ENCODE results near the gene SPDYE16.
"Not testable (repeated sequence)": the region's sequence is repeated elsewhere in the genome, so short reads cannot be mapped to it uniquely, and the experiment has no call there.

SPDYE16 gene

GRCh38 chr7:76543197-76543596 is at the start of gene SPDYE16:
Gene SPDYE16, minus strand, starts transcription at chr7:76543297. Its CDS starts 1,838 bp downstream, at chr7:76541459.
- not testable (repeated sequence) for DNase-seq (ENCODE audit: low spot score)

- not testable (repeated sequence) for DNase-seq (ENCODE audit: low spot score)
Observed at GRCh38 chr7:76592694-76593093, 49.6 kb upstream of the SPDYE16 start.

- DNase-seq (ENCODE audit: low spot score) = not testable (repeated sequence)
Observed at GRCh38 chr7:76591602-76592304, 48.7 kb upstream of the SPDYE16 start.

GRCh38 chr7:76591033-76591432 is 47.9 kb upstream of the SPDYE16 start:
- DNase-seq (ENCODE audit: low spot score) = not testable (repeated sequence)

- not testable (repeated sequence) for DNase-seq (ENCODE audit: low spot score)
Observed at GRCh38 chr7:76588586-76588985, 45.5 kb upstream of the SPDYE16 start.

- not testable (repeated sequence) for DNase-seq (ENCODE audit: low spot score)
Observed at GRCh38 chr7:76586585-76587315, 43.7 kb upstream of the SPDYE16 start.

GRCh38 chr7:76583636-76584281 is 40.7 kb upstream of the SPDYE16 start:
- DNase-seq (ENCODE audit: low spot score) = not testable (repeated sequence)

- not testable (repeated sequence) for DNase-seq (ENCODE audit: low spot score)
Observed at GRCh38 chr7:76582848-76583631, 39.9 kb upstream of the SPDYE16 start.

GRCh38 chr7:76575919-76576655 is 33.0 kb upstream of the SPDYE16 start:
- DNase-seq (ENCODE audit: low spot score) = not testable (repeated sequence)

GRCh38 chr7:76575431-76575830 is 32.3 kb upstream of the SPDYE16 start:
- not testable (repeated sequence) for DNase-seq (ENCODE audit: low spot score)

GRCh38 chr7:76572296-76572695 is 29.2 kb upstream of the SPDYE16 start:
- not testable (repeated sequence) for DNase-seq (ENCODE audit: low spot score)

GRCh38 chr7:76570324-76570775 is 27.3 kb upstream of the SPDYE16 start:
- peak; percentile 1 for DNase-seq (ENCODE audit: low spot score)

- DNase-seq (ENCODE audit: low spot score) = not testable (repeated sequence)
Observed at GRCh38 chr7:76568742-76569141, 25.6 kb upstream of the SPDYE16 start.

- not testable (repeated sequence) for DNase-seq (ENCODE audit: low spot score)
Observed at GRCh38 chr7:76567753-76568152, 24.7 kb upstream of the SPDYE16 start.

- DNase-seq (ENCODE audit: low spot score) = not testable (repeated sequence)
Observed at GRCh38 chr7:76567311-76567710, 24.2 kb upstream of the SPDYE16 start.

GRCh38 chr7:76565001-76565400 is 21.9 kb upstream of the SPDYE16 start:
- DNase-seq (ENCODE audit: low spot score) = not testable (repeated sequence)

GRCh38 chr7:76561342-76561741 is 18.2 kb upstream of the SPDYE16 start:
- not testable (repeated sequence) for DNase-seq (ENCODE audit: low spot score)

GRCh38 chr7:76560157-76560556 is 17.1 kb upstream of the SPDYE16 start:
- DNase-seq (ENCODE audit: low spot score) = not testable (repeated sequence)

- not testable (repeated sequence) for DNase-seq (ENCODE audit: low spot score)
Observed at GRCh38 chr7:76559685-76560084, 16.6 kb upstream of the SPDYE16 start.

- DNase-seq (ENCODE audit: low spot score) = not testable (repeated sequence)
Observed at GRCh38 chr7:76551992-76552391, 8.9 kb upstream of the SPDYE16 start.

- not testable (repeated sequence) for DNase-seq (ENCODE audit: low spot score)
Observed at GRCh38 chr7:76549855-76550248, 6.8 kb upstream of the SPDYE16 start.
